HEK293T (cell line): ENCODE results near the gene DDOST.

Source experiments
- CTCF ChIA-PET: fragments of 350-600 bp; formaldehyde crosslinking; extraction: SDS; loops from one replicate; lab custom pipeline; 2021; ENCODE audit warnings: antibody characterized with exemption, inconsistent platforms; lab: Yijun Ruan, JAX
- POLR2A ChIA-PET: fragments of 350-600 bp; formaldehyde crosslinking; extraction: SDS; loops from one replicate; lab custom pipeline; 2020; ENCODE audit warnings: antibody characterized with exemption, inconsistent platforms; lab: Yijun Ruan, JAX
- DNase-seq: peaks from one replicate; pipeline ENCODE4 v3.0.0; 2012; ENCODE audit warnings: mixed read lengths; ENCODE audit errors: extremely low spot score
- ARNT ChIP-seq: fragments of 450-650 bp; IDR thresholded peaks from 2 replicates; pipeline ENCODE4 v1.6.1; 2017; ENCODE audit warnings: mild to moderate bottlenecking
- BHLHE40 ChIP-seq: fragments of 450-650 bp; IDR thresholded peaks from 2 replicates; pipeline ENCODE4 v1.6.1; 2016; ENCODE audit warnings: mild to moderate bottlenecking, moderate library complexity, borderline replicate concordance
- CTBP1 ChIP-seq: fragments of 450-650 bp; IDR thresholded peaks from 2 replicates; pipeline ENCODE4 v1.6.1; 2016; ENCODE audit warnings: borderline replicate concordance
- ELF4 ChIP-seq: fragments of 450-650 bp; IDR thresholded peaks from 2 replicates; pipeline ENCODE4 v1.6.1; 2017; ENCODE audit warnings: antibody characterized with exemption
- FOXA1 ChIP-seq: fragments of 450-650 bp; IDR thresholded peaks from 2 replicates; pipeline ENCODE4 v1.6.1; 2016; ENCODE audit warnings: mild to moderate bottlenecking
- FOXK2 ChIP-seq: fragments of 450-650 bp; IDR thresholded peaks from 2 replicates; pipeline ENCODE4 v1.6.1; 2016; ENCODE audit warnings: mild to moderate bottlenecking
- FOXM1 ChIP-seq: fragments of 450-650 bp; IDR thresholded peaks from 2 replicates; pipeline ENCODE4 v1.6.1; 2017; ENCODE audit warnings: mild to moderate bottlenecking, borderline replicate concordance
- HDGF ChIP-seq: fragments of 450-650 bp; IDR thresholded peaks from 2 replicates; pipeline ENCODE4 v1.6.1; 2017; ENCODE audit warnings: antibody characterized with exemption, borderline replicate concordance
- L3MBTL2 ChIP-seq: fragments of 450-650 bp; conservative IDR thresholded peaks from 2 replicates; pipeline ENCODE4 v1.6.1; 2016; ENCODE audit warnings: mild to moderate bottlenecking
- LEF1 ChIP-seq: fragments of 450-650 bp; IDR thresholded peaks from 2 replicates; pipeline ENCODE4 v1.6.1; 2017; ENCODE audit warnings: mild to moderate bottlenecking, borderline replicate concordance
- NFRKB ChIP-seq: fragments of 450-650 bp; IDR thresholded peaks from 2 replicates; pipeline ENCODE4 v1.6.1; 2016; ENCODE audit warnings: mild to moderate bottlenecking, moderate library complexity
- PKNOX1 ChIP-seq: fragments of 450-650 bp; IDR thresholded peaks from 2 replicates; pipeline ENCODE4 v1.6.1; 2016
- SP1 ChIP-seq: fragments of 450-650 bp; IDR thresholded peaks from 2 replicates; pipeline ENCODE4 v1.6.1; 2017
- SUZ12 ChIP-seq: fragments of 450-650 bp; IDR thresholded peaks from 2 replicates; pipeline ENCODE4 v1.6.1; 2016; ENCODE audit warnings: mild to moderate bottlenecking
- TARDBP ChIP-seq: fragments of 450-650 bp; IDR thresholded peaks from 2 replicates; pipeline ENCODE4 v1.6.1; 2016
- ZNF384 ChIP-seq: fragments of 450-650 bp; IDR thresholded peaks from 2 replicates; pipeline ENCODE4 v1.6.1; 2016

DDOST gene

GRCh38 chr1:20691872-20692271 is 30.7 kb upstream of the DDOST start:
- ChIA-PET POLR2A (interaction anchor here (0.7 kb wide), 1 partner anchor 95 kb away, joined by 3 read pairs; no protein-coding TSS in a partner anchor), CTCF (interaction anchor here (0.6 kb wide), 1 partner anchor 31 kb away, joined by 3 read pairs; no protein-coding TSS in a partner anchor)
- no peak for DNase-seq
- no peak for TF ChIP-seq SUZ12
- TF ChIP-seq ELF4 = no peak
- TF ChIP-seq FOXA1 = no peak
- no peak for TF ChIP-seq NFRKB
- TF ChIP-seq HDGF = no peak
- TF ChIP-seq PKNOX1 = no peak
- no peak for TF ChIP-seq TARDBP
- no peak for TF ChIP-seq SP1
- no peak for TF ChIP-seq ARNT
- TF ChIP-seq CTBP1 = no peak
- no peak for TF ChIP-seq ZNF384
- no peak for TF ChIP-seq BHLHE40
- no peak for TF ChIP-seq FOXK2
- TF ChIP-seq LEF1 = no peak
- no peak for TF ChIP-seq L3MBTL2
- TF ChIP-seq FOXM1 = no peak

- CTCF ChIA-PET = no interaction called here
- DNase-seq = no peak
- POLR2A ChIA-PET = interaction anchor here (0.7 kb wide), 1 partner anchor 28 kb away, joined by 3 read pairs; the partner anchor contains the start of gene DDOST
Measured at GRCh38 chr1:20689645-20690056, 28.5 kb upstream of the DDOST start.

GRCh38 chr1:20686883-20687725 is 25.9 kb upstream of the DDOST start:
- ChIA-PET CTCF (no interaction called here), POLR2A (no interaction called here)
- DNase-seq = no peak
- TF ChIP-seq PKNOX1 = no peak
- no peak for TF ChIP-seq CTBP1
- TF ChIP-seq BHLHE40 = no peak
- no peak for TF ChIP-seq HDGF
- TF ChIP-seq ZNF384 = no peak
- TF ChIP-seq NFRKB = no peak
- no peak for TF ChIP-seq FOXM1
- no peak for TF ChIP-seq L3MBTL2
- no peak for TF ChIP-seq ARNT
- TF ChIP-seq SP1 = no peak

More at GRCh38 chr1:20689645-20690056, 28.5 kb upstream of the DDOST start:
- TF ChIP-seq ZNF384 (no peak), L3MBTL2 (no peak), ELF4 (no peak), SP1 (no peak), SUZ12 (no peak), PKNOX1 (no peak), LEF1 (no peak), TARDBP (no peak), ARNT (no peak), FOXM1 (no peak), NFRKB (no peak)

GRCh38 chr1:20685741-20686140 is 24.6 kb upstream of the DDOST start:
- DNase-seq = no peak
- ChIA-PET POLR2A (no interaction called here), CTCF (no interaction called here)
- TF ChIP-seq CTBP1 (no peak), BHLHE40 (no peak), L3MBTL2 (no peak), SP1 (no peak), TARDBP (no peak), HDGF (no peak), SUZ12 (no peak), ELF4 (no peak), FOXA1 (no peak), ZNF384 (no peak), FOXK2 (no peak), NFRKB (no peak), ARNT (no peak)

- POLR2A ChIA-PET = interaction anchor here (1.2 kb wide), 1 partner anchor 24 kb away, joined by 5 read pairs; the partner anchor contains the start of gene DDOST
- CTCF ChIA-PET = interaction anchor here (1.9 kb wide), 1 partner anchor 12 kb away, joined by 8 read pairs; no protein-coding TSS in a partner anchor
- DNase-seq = no peak
- TF ChIP-seq LEF1 (no peak), TARDBP (no peak), ELF4 (no peak), SUZ12 (no peak)
Measured at GRCh38 chr1:20685099-20685662, 24.0 kb upstream of the DDOST start.

GRCh38 chr1:20684651-20685050 is 23.5 kb upstream of the DDOST start:
- CTCF ChIA-PET = interaction anchor here (1.9 kb wide), 1 partner anchor 12 kb away, joined by 8 read pairs; no protein-coding TSS in a partner anchor
- POLR2A ChIA-PET = interaction anchor here (1.2 kb wide), 1 partner anchor 23 kb away, joined by 5 read pairs; the partner anchor contains the start of gene DDOST
- DNase-seq = no peak
- no peak for TF ChIP-seq FOXK2
- no peak for TF ChIP-seq ZNF384
- TF ChIP-seq ELF4 = no peak
- TF ChIP-seq BHLHE40 = no peak
- TF ChIP-seq ARNT = no peak
- TF ChIP-seq CTBP1 = no peak
- TF ChIP-seq SUZ12 = no peak
- TF ChIP-seq NFRKB = no peak
- TF ChIP-seq SP1 = no peak
- TF ChIP-seq FOXA1 = no peak
- TF ChIP-seq HDGF = no peak
- no peak for TF ChIP-seq FOXM1
- no peak for TF ChIP-seq TARDBP
- no peak for TF ChIP-seq L3MBTL2
- no peak for TF ChIP-seq LEF1
- no peak for TF ChIP-seq PKNOX1
